ENCODE measurements around the gene ZNF827. TPM values are rescaled to one million over a fixed set of nuclear protein-coding genes. Genes with fewer than 3 reads are reported as not detected.

ZNF827 gene
- total RNA-seq, 1 experiment from 2014 or later, result 6.3 TPM

DNA sequence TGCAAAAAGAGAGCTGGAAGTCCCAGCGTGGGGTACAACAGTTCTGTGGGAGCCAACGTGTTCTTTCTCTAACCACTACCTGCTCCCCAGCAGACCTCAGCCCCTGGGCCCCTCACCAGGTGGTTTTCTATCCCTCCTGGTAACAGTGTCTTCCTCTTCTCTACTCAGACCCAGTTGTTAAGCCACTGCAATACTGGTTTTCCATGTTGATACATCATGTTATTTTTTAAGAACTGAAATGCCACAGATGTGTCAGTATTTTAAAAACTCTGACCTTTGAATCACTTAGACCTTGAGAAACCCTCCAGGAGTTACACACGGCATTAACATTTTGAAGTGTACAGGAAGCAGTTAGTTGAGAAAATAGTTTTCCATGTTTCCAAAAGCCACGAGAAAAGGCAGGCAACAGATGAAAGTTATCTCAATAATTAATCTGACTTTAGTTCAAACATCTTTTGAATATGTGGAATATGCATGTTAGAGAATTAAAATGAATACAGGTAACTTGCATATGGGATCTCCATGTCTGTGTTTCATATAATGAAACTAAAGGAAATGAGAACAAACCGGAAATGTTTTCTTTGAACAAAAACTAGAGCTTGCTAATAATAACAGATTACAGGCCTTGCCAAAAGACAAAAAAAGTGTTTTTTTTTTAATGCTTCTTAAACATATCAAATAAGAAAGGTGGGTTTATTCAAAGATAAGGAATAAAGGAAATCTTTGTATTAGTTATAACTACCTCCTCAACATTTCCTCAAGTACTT is 108.8 kb downstream of the ZNF827 start:
- Histone ChIP-seq H3K9me3 (ENCODE audit: control insufficient read depth, insufficient read depth, low read depth, low read length) (no peaks in the 10 kb centered on the region), H3K36me3 (ENCODE audit: control insufficient read depth, insufficient read depth, low read length) (no peaks in the 10 kb centered on the region), H3K27ac (ENCODE audit: low read length) (no peak overlapping the region), H3K4me3 (ENCODE audit: low read depth in 2 of 2, low read length in 2 of 2) (no peak overlapping the region), H3K4me1 (ENCODE audit: control insufficient read depth, insufficient read depth, low read length) (no peaks in the 10 kb centered on the region), H3K27me3 (ENCODE audit: control insufficient read depth, insufficient read depth, low read length) (no peaks in the 10 kb centered on the region)
- CTCF ChIA-PET, result no interaction called here
- BruUV-seq (replicated peaks), result no TSS peak
- in situ Hi-C loops (cut with HindIII; ENCODE audit: low pct_unique_long_range_greater_than_20kb, low sequenced_read_pairs) (no loop called here), intact Hi-C loops (cut with micrococcal nuclease; ENCODE audit: unreplicated experiment) (no loop called here)
- ATAC-seq, result no peak
- TF ChIP-seq POLR2AphosphoS5 (IDR thresholded peaks at IDR 0.05; ENCODE audit: low read depth, low read length), result no peak
- no peak for TF ChIP-seq TCF7L2 (IDR thresholded peaks at IDR 0.05; ENCODE audit: low read depth, low read length)
- TF ChIP-seq, protein P1, sequence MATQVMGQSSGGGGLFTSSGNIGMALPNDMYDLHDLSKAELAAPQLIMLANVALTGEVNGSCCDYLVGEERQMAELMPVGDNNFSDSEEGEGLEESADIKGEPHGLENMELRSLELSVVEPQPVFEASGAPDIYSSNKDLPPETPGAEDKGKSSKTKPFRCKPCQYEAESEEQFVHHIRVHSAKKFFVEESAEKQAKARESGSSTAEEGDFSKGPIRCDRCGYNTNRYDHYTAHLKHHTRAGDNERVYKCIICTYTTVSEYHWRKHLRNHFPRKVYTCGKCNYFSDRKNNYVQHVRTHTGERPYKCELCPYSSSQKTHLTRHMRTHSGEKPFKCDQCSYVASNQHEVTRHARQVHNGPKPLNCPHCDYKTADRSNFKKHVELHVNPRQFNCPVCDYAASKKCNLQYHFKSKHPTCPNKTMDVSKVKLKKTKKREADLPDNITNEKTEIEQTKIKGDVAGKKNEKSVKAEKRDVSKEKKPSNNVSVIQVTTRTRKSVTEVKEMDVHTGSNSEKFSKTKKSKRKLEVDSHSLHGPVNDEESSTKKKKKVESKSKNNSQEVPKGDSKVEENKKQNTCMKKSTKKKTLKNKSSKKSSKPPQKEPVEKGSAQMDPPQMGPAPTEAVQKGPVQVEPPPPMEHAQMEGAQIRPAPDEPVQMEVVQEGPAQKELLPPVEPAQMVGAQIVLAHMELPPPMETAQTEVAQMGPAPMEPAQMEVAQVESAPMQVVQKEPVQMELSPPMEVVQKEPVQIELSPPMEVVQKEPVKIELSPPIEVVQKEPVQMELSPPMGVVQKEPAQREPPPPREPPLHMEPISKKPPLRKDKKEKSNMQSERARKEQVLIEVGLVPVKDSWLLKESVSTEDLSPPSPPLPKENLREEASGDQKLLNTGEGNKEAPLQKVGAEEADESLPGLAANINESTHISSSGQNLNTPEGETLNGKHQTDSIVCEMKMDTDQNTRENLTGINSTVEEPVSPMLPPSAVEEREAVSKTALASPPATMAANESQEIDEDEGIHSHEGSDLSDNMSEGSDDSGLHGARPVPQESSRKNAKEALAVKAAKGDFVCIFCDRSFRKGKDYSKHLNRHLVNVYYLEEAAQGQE (IDR thresholded peaks at IDR 0.05; ENCODE audit: insufficient read depth in 1 of 2, low read depth in 2 of 2, low read length in 1 of 2), result no peak
- TF ChIP-seq SIN3A (IDR thresholded peaks at IDR 0.05; ENCODE audit: borderline replicate concordance, insufficient read depth, low read depth, low read length), result no peak
- TF ChIP-seq, protein P2, sequence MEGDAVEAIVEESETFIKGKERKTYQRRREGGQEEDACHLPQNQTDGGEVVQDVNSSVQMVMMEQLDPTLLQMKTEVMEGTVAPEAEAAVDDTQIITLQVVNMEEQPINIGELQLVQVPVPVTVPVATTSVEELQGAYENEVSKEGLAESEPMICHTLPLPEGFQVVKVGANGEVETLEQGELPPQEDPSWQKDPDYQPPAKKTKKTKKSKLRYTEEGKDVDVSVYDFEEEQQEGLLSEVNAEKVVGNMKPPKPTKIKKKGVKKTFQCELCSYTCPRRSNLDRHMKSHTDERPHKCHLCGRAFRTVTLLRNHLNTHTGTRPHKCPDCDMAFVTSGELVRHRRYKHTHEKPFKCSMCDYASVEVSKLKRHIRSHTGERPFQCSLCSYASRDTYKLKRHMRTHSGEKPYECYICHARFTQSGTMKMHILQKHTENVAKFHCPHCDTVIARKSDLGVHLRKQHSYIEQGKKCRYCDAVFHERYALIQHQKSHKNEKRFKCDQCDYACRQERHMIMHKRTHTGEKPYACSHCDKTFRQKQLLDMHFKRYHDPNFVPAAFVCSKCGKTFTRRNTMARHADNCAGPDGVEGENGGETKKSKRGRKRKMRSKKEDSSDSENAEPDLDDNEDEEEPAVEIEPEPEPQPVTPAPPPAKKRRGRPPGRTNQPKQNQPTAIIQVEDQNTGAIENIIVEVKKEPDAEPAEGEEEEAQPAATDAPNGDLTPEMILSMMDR (IDR thresholded peaks at IDR 0.05), result no peak
- POLR2A ChIA-PET, result interaction anchor here (0.6 kb wide), 1 partner anchor 12 kb away, joined by 6 read pairs; no protein-coding TSS in a partner anchor
- DNase-seq (ENCODE audit: low read depth, low spot score), result no peak

DNA sequence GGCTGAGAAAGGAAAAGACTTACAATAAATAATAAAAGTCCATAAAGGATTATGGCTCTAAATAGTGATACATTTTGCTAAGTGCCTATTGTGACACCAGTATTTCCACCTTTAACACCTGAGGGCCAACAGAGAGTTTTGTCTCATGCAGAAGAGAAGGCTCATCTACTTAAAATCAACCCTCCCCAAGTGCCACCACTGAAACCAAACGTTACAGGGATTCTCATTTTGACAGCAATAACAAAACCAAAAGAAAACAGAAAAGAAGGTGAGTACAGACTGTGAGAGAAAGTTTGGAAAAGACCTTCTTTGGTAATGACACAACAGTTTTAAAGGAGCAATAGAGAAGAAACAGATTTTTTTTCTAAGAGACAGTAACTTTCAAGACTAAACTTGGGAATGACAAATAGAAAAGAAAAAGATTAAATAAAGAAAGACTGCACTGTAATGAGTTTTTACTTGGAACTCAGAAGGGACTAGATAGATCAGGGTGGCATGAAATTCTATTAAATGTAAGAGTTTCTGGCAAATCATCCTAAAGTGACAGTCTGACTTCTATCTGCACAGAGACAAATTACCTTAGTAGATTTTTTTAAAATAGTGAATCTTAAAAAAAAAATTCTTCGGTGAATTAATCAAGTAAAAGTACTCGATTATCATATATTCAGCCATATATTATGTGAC is 109.7 kb downstream of the ZNF827 start:
- DNase-seq (ENCODE audit: low read depth, low spot score), result no peak
- CTCF ChIA-PET, result no interaction called here
- TF ChIP-seq TCF7L2 (IDR thresholded peaks at IDR 0.05; ENCODE audit: low read depth, low read length) (no peak), SIN3A (IDR thresholded peaks at IDR 0.05; ENCODE audit: borderline replicate concordance, insufficient read depth, low read depth, low read length) (no peak), POLR2AphosphoS5 (IDR thresholded peaks at IDR 0.05; ENCODE audit: low read depth, low read length) (no peak)
- TF ChIP-seq, protein P1 (IDR thresholded peaks at IDR 0.05; ENCODE audit: insufficient read depth in 1 of 2, low read depth in 2 of 2, low read length in 1 of 2), result no peak
- TF ChIP-seq, protein P2 (IDR thresholded peaks at IDR 0.05), result no peak
- in situ Hi-C loops (cut with HindIII; ENCODE audit: low pct_unique_long_range_greater_than_20kb, low sequenced_read_pairs) (no loop called here), intact Hi-C loops (cut with micrococcal nuclease; ENCODE audit: unreplicated experiment) (no loop called here)
- no peak overlapping the region for H3K27ac ChIP-seq (ENCODE audit: low read length)
- POLR2A ChIA-PET, result no interaction called here
- BruUV-seq (replicated peaks), result no TSS peak
- no peaks in the 10 kb centered on the region for H3K36me3 ChIP-seq (ENCODE audit: control insufficient read depth, insufficient read depth, low read length)
- no peaks in the 10 kb centered on the region for H3K27me3 ChIP-seq (ENCODE audit: control insufficient read depth, insufficient read depth, low read length)
- H3K4me1 ChIP-seq (ENCODE audit: control insufficient read depth, insufficient read depth, low read length), result no peaks in the 10 kb centered on the region
- ATAC-seq, result no peak
- H3K4me3 ChIP-seq (ENCODE audit: low read depth in 2 of 2, low read length in 2 of 2), result no peak overlapping the region
- H3K9me3 ChIP-seq (ENCODE audit: control insufficient read depth, insufficient read depth, low read depth, low read length), result no peaks in the 10 kb centered on the region
